Esophagus muscularis mucosa (tissue), 4 donors: ENCODE results near the gene ASB10.

ENCODE experiments used
- CTCF ChIP-seq, 3 experiments: fragments of 200-600 bp in 2 of 3; fragments of 450-650 bp in 1 of 3; sonication (generic) in 2 of 3; IDR thresholded peaks; one replicate each; pipeline ENCODE4 v1.5.1; 2017 to 2019; ENCODE audit warnings: antibody characterized with exemption in 3 of 3, mild to moderate bottlenecking in 2 of 3, moderate library complexity in 1 of 3
- EP300 ChIP-seq: sonication (generic); formaldehyde crosslinking; IDR thresholded peaks from one replicate; pipeline ENCODE4 v1.6.1; 2017; ENCODE audit warnings: antibody characterized with exemption
- POLR2A ChIP-seq: fragments of 450-650 bp; IDR thresholded peaks from one replicate; pipeline ENCODE4 v1.6.1; 2017; ENCODE audit warnings: antibody characterized with exemption, moderate library complexity, mild to moderate bottlenecking, low read depth

GRCh38 chr7:151168787-151169162 is 18.3 kb downstream of the ASB10 start:
- TF ChIP-seq POLR2A (no peak), CTCF (IDR thresholded peaks at IDR 0.05) (no peak), EP300 (no peak)
